H1 (cell line): Measurements from ENCODE around the gene MCEMP1. TPM values are rescaled to one million over a fixed set of nuclear protein-coding genes. Genes with fewer than 3 reads are reported as not detected.

Experiments
- ATF3 ChIP-seq: IDR thresholded peaks from 2 replicates; pipeline ENCODE4 v1.6.1; 2011; ENCODE audit warnings: low read depth, mild to moderate bottlenecking, low read length; ENCODE audit not compliant: insufficient read depth
- CHD2 ChIP-seq: IDR thresholded peaks from 2 replicates; pipeline ENCODE4 v1.6.1; 2012; ENCODE audit warnings: low read length, improper control_type of control experiment
- CREB1 ChIP-seq: IDR thresholded peaks from 2 replicates; pipeline ENCODE4 v1.6.1; 2012; ENCODE audit warnings: inconsistent platforms
- CTCF ChIP-seq, 3 experiments: IDR thresholded peaks; 1 replicate in 2 of 3; 2 replicates in 1 of 3; pipeline versions ENCODE4 v1.5.1 to v1.6.1; 2011; ENCODE audit warnings: low read length in 3 of 3, mild to moderate bottlenecking in 3 of 3, inconsistent platforms in 2 of 3, low read depth in 1 of 3, moderate library complexity in 1 of 3; ENCODE audit not compliant: insufficient read depth in 1 of 3; ENCODE audit errors: control extremely low read depth in 1 of 3
- GTF2F1 ChIP-seq: IDR thresholded peaks from 2 replicates; pipeline ENCODE4 v1.6.1; 2012; ENCODE audit warnings: low read depth, low read length, improper control_type of control experiment, borderline replicate concordance
- HDAC2 ChIP-seq, 2 experiments: fragments of 300-600 bp in 1 of 2; sonication (generic) in 1 of 2; IDR thresholded peaks; 2 replicates each; pipeline ENCODE4 v1.6.1; 2011 to 2012; ENCODE audit warnings: low read depth in 2 of 2, low read length in 2 of 2, mild to moderate bottlenecking in 2 of 2, moderate library complexity in 2 of 2, borderline replicate concordance in 1 of 2, inconsistent platforms in 1 of 2
- KDM1A ChIP-seq: fragments of 200-600, 300-600 bp; sonication (generic); IDR thresholded peaks from 2 replicates; pipeline ENCODE4 v1.7.1; 2016; ENCODE audit warnings: mild to moderate bottlenecking, low read length, borderline replicate concordance
- MAFK ChIP-seq: IDR thresholded peaks from 2 replicates; pipeline ENCODE4 v1.6.1; 2012; ENCODE audit warnings: low read depth, mild to moderate bottlenecking, improper control_type of control experiment, low read length
- NANOG ChIP-seq: IDR thresholded peaks from 2 replicates; pipeline ENCODE4 v1.6.1; 2011; ENCODE audit warnings: low read length, low read depth, mild to moderate bottlenecking, inconsistent platforms; ENCODE audit not compliant: insufficient read depth, poor library complexity, severe bottlenecking
- PHF8 ChIP-seq: fragments of 200-600 bp; sonication (generic); conservative IDR thresholded peaks from 2 replicates; pipeline ENCODE4 v1.7.1; 2012; ENCODE audit warnings: low read depth, mild to moderate bottlenecking, inconsistent platforms, low read length, moderate library complexity
- POLR2A ChIP-seq, 2 experiments: IDR thresholded peaks; 1 replicate in 1 of 2; 2 replicates in 1 of 2; pipeline ENCODE4 v1.6.1; 2011; ENCODE audit warnings: low read depth in 2 of 2, low read length in 2 of 2, mild to moderate bottlenecking in 2 of 2; ENCODE audit errors: control extremely low read depth in 1 of 2
- POLR2AphosphoS5 ChIP-seq: IDR thresholded peaks from 2 replicates; pipeline ENCODE4 v1.6.1; 2011; ENCODE audit warnings: low read depth, low read length
- RAD21 ChIP-seq, 2 experiments: IDR thresholded peaks in 1 of 2; conservative IDR thresholded peaks in 1 of 2; 2 replicates each; pipeline ENCODE4 v1.6.1; 2011; ENCODE audit warnings: low read depth in 2 of 2, low read length in 2 of 2, improper control_type of control experiment in 1 of 2, inconsistent platforms in 1 of 2, mild to moderate bottlenecking in 1 of 2, moderate library complexity in 1 of 2
- SAP30 ChIP-seq: fragments of 300-600 bp; sonication (generic); IDR thresholded peaks from 2 replicates; pipeline ENCODE4 v1.7.1; 2012; ENCODE audit warnings: low read length, moderate library complexity, mild to moderate bottlenecking, inconsistent platforms; ENCODE audit not compliant: insufficient read depth, insufficient replicate concordance
- SP2 ChIP-seq: IDR thresholded peaks from 2 replicates; pipeline ENCODE4 v1.6.1; 2012; ENCODE audit warnings: mild to moderate bottlenecking, low read length, inconsistent platforms
- TAF1 ChIP-seq: IDR thresholded peaks from 2 replicates; pipeline ENCODE4 v1.6.1; 2011; ENCODE audit warnings: mild to moderate bottlenecking, low read depth, low read length
- TAF7 ChIP-seq: optimal IDR thresholded peaks from 2 replicates; pipeline ENCODE3; 2011; ENCODE audit warnings: low read depth, mild to moderate bottlenecking, inconsistent platforms, low read length, moderate library complexity, borderline replicate concordance
- TBP ChIP-seq: IDR thresholded peaks from 2 replicates; pipeline ENCODE4 v1.6.1; 2011; ENCODE audit warnings: low read depth, low read length, improper control_type of control experiment
- YY1 ChIP-seq: IDR thresholded peaks from 2 replicates; pipeline ENCODE4 v1.6.1; 2011; ENCODE audit warnings: low read depth, mild to moderate bottlenecking, low read length
- polyA plus RNA-seq, 7 experiments: library from polyadenylated mRNA; depleted of rRNA in 3 of 7; stranded (reverse) in 5 of 7; unstranded in 2 of 7; fragments of >200 nt in 5 of 7; fragments of 200-250 nt in 2 of 7; gene quantifications; 1 replicate in 5 of 7; 2 replicates in 1 of 7; 4 replicates in 1 of 7; pipeline versions ENCODE4 v1.2.1 to v1.2.3, GENCODE V29; 2011 to 2013; ENCODE audit warnings: missing spikeins in 2 of 7, mixed read lengths in 2 of 7
- total RNA-seq: library from RNA; stranded (reverse); fragmentation: NEBNext Ultra II Directional; extraction: Animal tissue kit (Norgen Biotek cat#: 25700); gene quantifications from 2 replicates; pipeline ENCODE4 v1.2.1, GENCODE V29; 2021
- TF ChIP-seq, protein P1 (sequence below): IDR thresholded peaks from 2 replicates; pipeline ENCODE4 v1.6.1; 2012; ENCODE audit warnings: inconsistent platforms

MCEMP1 gene
- total and polyA plus RNA-seq, 2 of the 8 experiments (the other 6 are each of a cell fraction or from before 2014, with no cell fraction given), result not detected

GRCh38 chr19:7629347-7630054 is 47.4 kb upstream of the MCEMP1 start, which contains the start of the genes PET100 and XAB2 (continued):
- TF ChIP-seq TAF7 (peak; percentile 43), GTF2F1 (0 out of 2 replicates have a peak, but pooled peaks have one; percentile 9), CTCF (IDR thresholded peaks at IDR 0.05; ENCODE audit: control extremely low read depth in 1 of 3, insufficient read depth in 1 of 3, low read depth in 1 of 3, low read length in 3 of 3) (no peak), RAD21 (IDR thresholded peaks at IDR 0.05 in 1 of 2, conservative IDR thresholded peaks at IDR 0.05 in 1 of 2; ENCODE audit: low read depth in 2 of 2, low read length in 2 of 2) (no peak), MAFK (no peak), PHF8 (peak; percentile 85), HDAC2 (IDR thresholded peaks at IDR 0.05; ENCODE audit: borderline replicate concordance in 1 of 2, low read depth in 2 of 2, low read length in 2 of 2) (peak in 1 of 2 experiments; percentile 97; a peak in 2 of 4 replicates), SP2 (peak; percentile 60; the same call in 1 of the 2 replicates), KDM1A (no peak), POLR2AphosphoS5 (peak; percentile 85), TBP (peak; percentile 85), CHD2 (peak; percentile 89), ATF3 (peak; percentile 78), CREB1 (peak; percentile 98), NANOG (no peak), TAF1 (peak; percentile 95), SAP30 (peak; percentile 90), POLR2A (IDR thresholded peaks at IDR 0.05; ENCODE audit: control extremely low read depth in 1 of 2, low read depth in 2 of 2, low read length in 2 of 2) (peak; percentile 64 to 77; a peak in 2 of 3 replicates), YY1 (peak; percentile 95)
- TF ChIP-seq, protein P1, sequence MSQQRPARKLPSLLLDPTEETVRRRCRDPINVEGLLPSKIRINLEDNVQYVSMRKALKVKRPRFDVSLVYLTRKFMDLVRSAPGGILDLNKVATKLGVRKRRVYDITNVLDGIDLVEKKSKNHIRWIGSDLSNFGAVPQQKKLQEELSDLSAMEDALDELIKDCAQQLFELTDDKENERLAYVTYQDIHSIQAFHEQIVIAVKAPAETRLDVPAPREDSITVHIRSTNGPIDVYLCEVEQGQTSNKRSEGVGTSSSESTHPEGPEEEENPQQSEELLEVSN, result no peak
